K562 (cell line): ENCODE data around the gene NTM. TPM values are rescaled to one million over a fixed set of nuclear protein-coding genes. Genes with fewer than 3 reads are reported as not detected.

Source experiments
- ATAC-seq: fragments of 200-7000 bp; cut with Tn5 transposase; 3 replicates; pipeline ENCODE4 v1.9.1; 2020; ENCODE audit warnings: moderate library complexity
- BruUV-seq: library from RNA; stranded (reverse); fragments of 400-500 nt; replicated peaks from 2 replicates; lab custom pipeline; 2021; lab: Mats Ljungman, UMichigan
- CTCF ChIA-PET: fragments of 300-600 bp; formaldehyde crosslinking; extraction: SDS; loops from one replicate; lab custom pipeline; 2021; ENCODE audit warnings: low intra/inter-chr PET ratio; lab: Yijun Ruan, JAX
- POLR2A ChIA-PET: fragments of 300-600, 350-650 bp; sonication (Branson Sonifier 250); formaldehyde crosslinking; extraction: SDS; loops from one replicate; lab custom pipeline; 2021; ENCODE audit warnings: antibody characterized with exemption, inconsistent platforms; lab: Yijun Ruan, JAX
- DNase-seq, 4 experiments: peaks; one replicate each; pipeline versions ENCODE4 v3.0.0 to v3.0.0-alpha.2; 2011 to 2018; ENCODE audit warnings: low spot score in 3 of 4, mixed read lengths in 3 of 4; ENCODE audit errors: extremely low read depth in 1 of 4
- FAIRE-seq: peaks from 2 replicates; lab custom pipeline; 2011; peaks lifted over from hg19 to GRCh38; lab: Jason Lieb, UNC
- H2AFZ ChIP-seq: 2 replicates; pipeline ENCODE4 v1.6.0; 2011; ENCODE audit warnings: low read depth, low read length, control low read depth, inconsistent platforms
- H3K27ac ChIP-seq: fragments of 200-600 bp; 3 replicates; pipeline ENCODE4 v1.8.0; 2011; ENCODE audit warnings: low read depth, mild to moderate bottlenecking, control low read depth, inconsistent platforms, low read length, moderate library complexity, mixed read lengths; ENCODE audit errors: extremely low read depth
- H3K27me3 ChIP-seq, 2 experiments: fragments of 300-600 bp in 1 of 2; 2 replicates in 1 of 2; 3 replicates in 1 of 2; pipeline versions ENCODE4 v1.6.0 to v1.8.0; 2011; ENCODE audit warnings: inconsistent platforms in 2 of 2, low read length in 2 of 2, mild to moderate bottlenecking in 1 of 2, mixed read lengths in 1 of 2, moderate library complexity in 1 of 2; ENCODE audit not compliant: control insufficient read depth in 2 of 2, insufficient read depth in 2 of 2
- H3K36me3 ChIP-seq: fragments of 300-600 bp; 3 replicates; pipeline ENCODE4 v1.8.0; 2011; ENCODE audit warnings: mild to moderate bottlenecking, low read length, inconsistent platforms; ENCODE audit not compliant: control insufficient read depth, insufficient read depth
- H3K4me1 ChIP-seq, 2 experiments: fragments of 200-600 bp in 1 of 2; replicated peaks in 1 of 2; 2 replicates in 1 of 2; 3 replicates in 1 of 2; pipeline versions ENCODE4 v1.5.1 to v1.8.0; 2011; ENCODE audit warnings: inconsistent platforms in 2 of 2, low read length in 2 of 2, mild to moderate bottlenecking in 1 of 2, mixed read lengths in 1 of 2, moderate library complexity in 1 of 2; ENCODE audit not compliant: control insufficient read depth in 2 of 2, insufficient read depth in 2 of 2
- H3K4me2 ChIP-seq: 2 replicates; pipeline ENCODE4 v1.6.1; 2011; ENCODE audit warnings: low read length, control low read depth, inconsistent platforms, mixed read lengths; ENCODE audit not compliant: insufficient read depth
- H3K4me3 ChIP-seq: fragments of 200-600 bp; sonication (generic), shearing (Covaris generic); 2 replicates; pipeline ENCODE4 v1.5.1; 2016; ENCODE audit warnings: control low read depth, inconsistent platforms
- H3K79me2 ChIP-seq: fragments of 200-600 bp; 3 replicates; pipeline ENCODE4 v1.8.0; 2011; ENCODE audit warnings: low read length, inconsistent platforms; ENCODE audit not compliant: control insufficient read depth, insufficient read depth
- H3K9ac ChIP-seq, 2 experiments: 2 replicates each; pipeline versions ENCODE4 v1.6.0 to v1.6.1; 2011; ENCODE audit warnings: low read depth in 2 of 2, low read length in 2 of 2, control low read depth in 1 of 2, inconsistent platforms in 1 of 2, mild to moderate bottlenecking in 1 of 2, mixed read lengths in 1 of 2; ENCODE audit not compliant: insufficient read depth in 1 of 2
- H3K9me1 ChIP-seq: one replicate; pipeline ENCODE4 v1.6.0; 2011; ENCODE audit warnings: inconsistent platforms, mild to moderate bottlenecking, low read length, moderate library complexity; ENCODE audit not compliant: control insufficient read depth, insufficient read depth
- H3K9me3 ChIP-seq: replicated peaks from 2 replicates; pipeline ENCODE4 v1.5.1; 2011; ENCODE audit warnings: low read depth, low read length, inconsistent platforms; ENCODE audit not compliant: control insufficient read depth, insufficient read depth
- H4K20me1 ChIP-seq: replicated peaks from 2 replicates; pipeline ENCODE4 v1.6.1; 2011; ENCODE audit warnings: low read length, inconsistent platforms, mixed read lengths; ENCODE audit not compliant: control insufficient read depth, insufficient read depth
- ADNP ChIP-seq: fragments of 200-800 bp; sonication (Bioruptor generic); IDR thresholded peaks from 2 replicates; pipeline ENCODE4 v1.6.1; 2016; ENCODE audit warnings: missing genetic modification characterization, missing compliant biosample characterization
- AFF1 ChIP-seq, 2 experiments: fragments of 450-650 bp; IDR thresholded peaks; 2 replicates each; pipeline ENCODE4 v1.6.1; 2018; ENCODE audit warnings: mild to moderate bottlenecking in 2 of 2, low read depth in 1 of 2; ENCODE audit not compliant: partially characterized antibody in 2 of 2
- ARID2 ChIP-seq: fragments of 450-650 bp; IDR thresholded peaks from 2 replicates; pipeline ENCODE4 v1.6.1; 2017; ENCODE audit warnings: antibody characterized with exemption, mild to moderate bottlenecking
- KLF6 ChIP-seq: fragments of 250-450 bp; sonication (Bioruptor Pico); IDR thresholded peaks from 2 replicates; pipeline ENCODE4 v1.4.0; 2020; ENCODE audit warnings: mild to moderate bottlenecking, moderate library complexity, borderline replicate concordance
- ZBTB8A ChIP-seq: fragments of 450-650 bp; IDR thresholded peaks from 2 replicates; pipeline ENCODE4 v1.6.1; 2018; ENCODE audit warnings: mild to moderate bottlenecking, moderate library complexity; ENCODE audit not compliant: partially characterized antibody
- ZFP30 ChIP-seq: fragments of 250-450 bp; sonication (Bioruptor Pico); IDR thresholded peaks from 2 replicates; pipeline ENCODE4 v1.8.0; 2022; ENCODE audit warnings: moderate library complexity, mild to moderate bottlenecking, inconsistent platforms, borderline replicate concordance
- ZNF232 ChIP-seq: sonication (generic); formaldehyde crosslinking; IDR thresholded peaks from 2 replicates; pipeline ENCODE4 v1.8.0; 2022; ENCODE audit warnings: mild to moderate bottlenecking, missing genetic modification reagents
- ZNF551 ChIP-seq: fragments of 250-450 bp; sonication (Bioruptor Pico); IDR thresholded peaks from 2 replicates; pipeline ENCODE4 v1.5.0; 2021; ENCODE audit warnings: mild to moderate bottlenecking, moderate library complexity
- WGBS: fragments of 100-300 bp; shearing (Covaris generic); methylation state at CpG from one replicate; pipeline ENCODE4 v1.1.6; 2016; ENCODE audit warnings: low coverage, mixed read lengths; ENCODE audit not compliant: insufficient coverage; ENCODE audit errors: missing lambda C conversion rate; 5-methylcytosine and 5-hydroxymethylcytosine counted together
- in situ Hi-C: fragments of 300-500 bp; cut with MboI; formaldehyde crosslinking; loops from 4 replicates; pipeline ENCODE4 v1.15.0; 2018; ENCODE audit warnings: inconsistent platforms, mixed read lengths
- intact Hi-C: fragments of 100-400 bp; cut with micrococcal nuclease; formaldehyde crosslinking; loops from 2 replicates; pipeline ENCODE4 v1.14.2; 2022
- polyA plus RNA-seq, 8 experiments: library from polyadenylated mRNA; depleted of rRNA in 4 of 8; stranded (reverse) in 5 of 8; unstranded in 3 of 8; fragments of >200 nt; fragmentation: Nextera tagmentation in 2 of 8; fragmentation: Illumina TruSeq in 1 of 8; extraction: Ambion mirVana in 2 of 8; extraction: Trizol in 1 of 8; gene quantifications; 2 replicates each; pipeline versions ENCODE4 v1.2.1 to v1.2.3, GENCODE V29; 2011 to 2014; ENCODE audit warnings: inconsistent platforms in 1 of 8, missing spikeins in 1 of 8
- total RNA-seq, 7 experiments: library from RNA; depleted of rRNA in 6 of 7; stranded (reverse); fragments of >200 nt in 6 of 7; fragmentation: Illumina TruSeq in 2 of 7; extraction: Trizol in 2 of 7; gene quantifications; 2 replicates each; pipeline versions ENCODE4 v1.2.1 to v1.2.3, GENCODE V29; 2011 to 2021; ENCODE audit warnings: low replicate concordance in 1 of 7

Gene NTM
- total and polyA plus RNA-seq, 9 of the 15 experiments (the other 6 are each of a cell fraction or from before 2014, with no cell fraction given), result not detected

DNA sequence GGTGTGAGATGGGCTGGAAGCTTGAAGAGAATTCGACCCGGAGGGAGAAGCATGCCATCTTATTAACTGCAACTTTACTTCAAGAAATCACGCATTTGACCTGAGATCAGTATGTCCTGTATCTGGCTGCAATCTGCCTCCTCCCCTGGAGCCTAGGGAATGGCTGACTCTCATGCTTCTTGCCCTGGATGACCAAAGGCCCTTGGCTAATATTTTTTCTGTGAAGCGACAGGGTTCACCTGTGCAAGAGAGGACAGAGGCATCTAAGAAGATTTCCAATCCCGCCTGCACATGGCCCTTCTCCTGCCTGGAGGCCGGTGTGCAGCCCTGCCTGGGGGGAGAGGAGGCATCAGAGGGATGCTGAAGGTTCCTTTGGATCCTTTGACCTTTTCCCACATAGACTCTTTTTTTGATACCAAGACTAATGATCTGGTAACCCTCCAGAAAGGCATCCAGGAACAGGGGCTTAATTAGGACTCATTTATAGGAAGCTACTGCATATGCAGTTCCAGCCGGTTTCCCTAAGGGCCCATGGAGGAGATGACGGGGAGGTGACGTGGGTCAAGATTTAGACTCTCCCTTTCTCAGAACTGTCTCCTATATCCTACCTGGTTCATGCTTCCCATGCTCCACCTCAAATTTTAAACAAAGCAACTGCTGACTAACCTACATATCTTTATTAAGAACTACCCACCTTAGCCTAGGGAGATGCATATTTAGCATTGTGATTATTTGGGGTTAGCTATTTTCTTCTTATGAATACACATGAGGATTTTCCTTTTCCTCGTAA is 50.8 kb downstream of the NTM start:
- Histone ChIP-seq H3K79me2 (no peaks in the 10 kb centered on the region), H3K27me3 (no peaks in the 10 kb centered on the region; a peak in 1 of 5 replicates), H3K9me3 (no peaks in the 10 kb centered on the region), H3K9ac (no peak overlapping the region), H3K4me1 (no peaks in the 10 kb centered on the region), H3K36me3 (no peaks in the 10 kb centered on the region), H2AFZ (no peak overlapping the region), H3K4me3 (no peak overlapping the region), H3K27ac (no peak overlapping the region), H3K9me1 (no peaks in the 10 kb centered on the region), H3K4me2 (no peak overlapping the region), H4K20me1 (no peaks in the 10 kb centered on the region)
- ChIA-PET POLR2A (no interaction called here), CTCF (no interaction called here)
- no TSS peak for BruUV-seq
- DNase-seq, result no peak
- ATAC-seq, result no peak
- in situ Hi-C loops, result no loop called here
- WGBS, result 2% methylated on average over 9 of the region's 10 CpGs
- FAIRE-seq, result no peak
- intact Hi-C loops, result no loop called here
- TF ChIP-seq ZNF551 (no peak), ZFP30 (CRISPR knock-in tag) (no peak), AFF1 (IDR thresholded peaks at IDR 0.05; ENCODE audit: low read depth in 1 of 2, partially characterized antibody in 2 of 2) (no peak), KLF6 (no peak), ZBTB8A (no peak), ADNP (no peak), ZNF232 (CRISPR knock-in tag) (no peak), ARID2 (no peak)
